Endothelial cell (in vitro differentiated cells): ENCODE measurements around the gene CCDC92B. TPM values are rescaled to one million over a fixed set of nuclear protein-coding genes. Genes with fewer than 3 reads are reported as not detected.

Source experiments
- DNase-seq: peaks from one replicate; pipeline ENCODE4 v3.0.0; 2021; ENCODE audit warnings: low spot score
- H3K27ac Mint-ChIP-seq: one replicate; pipeline ENCODE4 v1.8.0; 2021; ENCODE audit warnings: mixed read lengths, inconsistent platforms; ENCODE audit not compliant: unreplicated experiment
- H3K27me3 Mint-ChIP-seq: one replicate; pipeline ENCODE4 v1.8.0; 2021; ENCODE audit warnings: mild to moderate bottlenecking, moderate library complexity, mixed read lengths, inconsistent platforms; ENCODE audit not compliant: unreplicated experiment
- H3K36me3 Mint-ChIP-seq: one replicate; pipeline ENCODE4 v1.8.0; 2021; ENCODE audit warnings: mild to moderate bottlenecking, low read depth, mixed read lengths, inconsistent platforms; ENCODE audit not compliant: unreplicated experiment
- H3K4me1 Mint-ChIP-seq: one replicate; pipeline ENCODE4 v1.8.0; 2021; ENCODE audit warnings: mild to moderate bottlenecking, mixed read lengths, inconsistent platforms; ENCODE audit not compliant: unreplicated experiment
- H3K4me3 Mint-ChIP-seq: one replicate; pipeline ENCODE4 v1.8.0; 2021; ENCODE audit warnings: mild to moderate bottlenecking, mixed read lengths, inconsistent platforms; ENCODE audit not compliant: unreplicated experiment
- H3K9me3 Mint-ChIP-seq: one replicate; pipeline ENCODE4 v1.8.0; 2021; ENCODE audit warnings: mixed read lengths, inconsistent platforms; ENCODE audit not compliant: unreplicated experiment
- total RNA-seq: library from RNA; stranded (reverse); fragmentation: NEBNext Ultra II Directional; extraction: Animal tissue kit (Norgen Biotek cat#: 25700); gene quantifications from one replicate; pipeline ENCODE4 v1.2.1, GENCODE V29; 2021; ENCODE audit not compliant: unreplicated experiment
- TF ChIP-seq, protein P1 (sequence below): fragments of 200-600 bp; sonication (generic); IDR thresholded peaks from one replicate; pipeline ENCODE4 v1.5.0; 2021; ENCODE audit warnings: antibody characterized with exemption; ENCODE audit not compliant: unreplicated experiment

CCDC92B gene
- total RNA-seq, 1 donor from 2014 or later: 1.9 TPM

DNA sequence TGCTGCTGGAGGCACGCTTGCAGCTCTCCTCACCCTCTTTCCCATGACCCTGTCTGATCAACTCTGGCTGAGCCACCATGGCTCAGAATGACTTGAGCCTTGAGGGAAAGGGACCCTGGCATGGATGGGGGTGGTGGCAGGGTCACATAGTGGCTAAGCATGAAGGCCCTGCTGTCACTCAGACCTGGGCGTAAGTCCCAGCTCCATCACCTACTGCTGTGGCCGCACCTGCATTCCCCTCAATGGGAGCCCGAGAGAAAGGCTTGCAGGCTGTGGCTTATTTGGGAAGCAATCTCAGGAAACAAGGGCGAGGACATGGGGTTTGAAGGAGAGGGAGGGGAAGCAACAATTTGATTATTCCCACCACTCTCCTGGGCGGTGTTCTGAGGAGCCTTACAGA lies 29.0 kb upstream of the CCDC92B start:
- H3K9me3 Mint-ChIP-seq: no peaks in the 10 kb centered on the region
- peaks cover 29% of the 10 kb centered on the region for H3K4me1 Mint-ChIP-seq
- no peak for DNase-seq
- H3K27ac Mint-ChIP-seq: no peak overlapping the region
- no peak overlapping the region for H3K4me3 Mint-ChIP-seq
- H3K36me3 Mint-ChIP-seq: peaks cover 3% of the 10 kb centered on the region
- TF ChIP-seq, protein P1, sequence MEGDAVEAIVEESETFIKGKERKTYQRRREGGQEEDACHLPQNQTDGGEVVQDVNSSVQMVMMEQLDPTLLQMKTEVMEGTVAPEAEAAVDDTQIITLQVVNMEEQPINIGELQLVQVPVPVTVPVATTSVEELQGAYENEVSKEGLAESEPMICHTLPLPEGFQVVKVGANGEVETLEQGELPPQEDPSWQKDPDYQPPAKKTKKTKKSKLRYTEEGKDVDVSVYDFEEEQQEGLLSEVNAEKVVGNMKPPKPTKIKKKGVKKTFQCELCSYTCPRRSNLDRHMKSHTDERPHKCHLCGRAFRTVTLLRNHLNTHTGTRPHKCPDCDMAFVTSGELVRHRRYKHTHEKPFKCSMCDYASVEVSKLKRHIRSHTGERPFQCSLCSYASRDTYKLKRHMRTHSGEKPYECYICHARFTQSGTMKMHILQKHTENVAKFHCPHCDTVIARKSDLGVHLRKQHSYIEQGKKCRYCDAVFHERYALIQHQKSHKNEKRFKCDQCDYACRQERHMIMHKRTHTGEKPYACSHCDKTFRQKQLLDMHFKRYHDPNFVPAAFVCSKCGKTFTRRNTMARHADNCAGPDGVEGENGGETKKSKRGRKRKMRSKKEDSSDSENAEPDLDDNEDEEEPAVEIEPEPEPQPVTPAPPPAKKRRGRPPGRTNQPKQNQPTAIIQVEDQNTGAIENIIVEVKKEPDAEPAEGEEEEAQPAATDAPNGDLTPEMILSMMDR: no peak
- H3K27me3 Mint-ChIP-seq: peaks cover 8% of the 10 kb centered on the region

DNA sequence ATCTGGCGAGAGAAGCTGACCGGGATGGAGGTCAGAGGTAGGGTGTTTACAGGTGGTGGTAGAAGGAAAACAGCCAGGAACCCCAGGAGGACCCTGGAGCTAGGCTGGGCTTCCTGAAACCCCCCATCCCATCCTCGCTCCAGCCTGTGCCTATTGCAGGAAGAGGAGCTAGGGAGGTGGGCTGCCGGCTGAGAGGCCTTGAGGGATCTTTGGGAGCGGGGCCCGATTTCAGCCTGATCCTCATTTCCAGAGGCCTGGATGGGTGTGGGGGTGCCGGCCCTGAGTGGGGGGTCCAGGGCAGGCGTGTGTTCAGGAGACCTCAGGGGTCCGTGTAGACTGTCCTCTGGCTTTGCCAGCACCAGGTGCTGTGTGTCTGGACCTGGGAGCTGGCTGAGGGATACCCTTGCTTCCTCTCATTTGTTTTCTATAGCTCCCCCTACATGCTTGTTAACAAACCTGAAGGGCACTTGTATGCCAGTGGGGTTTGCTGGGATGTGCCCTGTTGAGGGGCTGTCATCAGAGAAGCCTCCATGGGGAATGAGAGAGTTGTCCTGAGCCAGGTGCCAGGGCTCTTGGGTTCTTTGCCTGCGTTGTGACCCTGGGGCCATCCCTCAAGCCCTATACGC lies 27.9 kb upstream of the CCDC92B start:
- no peaks in the 10 kb centered on the region for H3K9me3 Mint-ChIP-seq
- peaks cover 21% of the 10 kb centered on the region for H3K4me1 Mint-ChIP-seq
- H3K36me3 Mint-ChIP-seq: peaks cover 3% of the 10 kb centered on the region
- peaks cover 8% of the 10 kb centered on the region for H3K27me3 Mint-ChIP-seq
- TF ChIP-seq, protein P1: no peak
- peak overlapping the region; percentile 87 for H3K4me3 Mint-ChIP-seq
- DNase-seq: no peak
- H3K27ac Mint-ChIP-seq: no peak overlapping the region

DNA sequence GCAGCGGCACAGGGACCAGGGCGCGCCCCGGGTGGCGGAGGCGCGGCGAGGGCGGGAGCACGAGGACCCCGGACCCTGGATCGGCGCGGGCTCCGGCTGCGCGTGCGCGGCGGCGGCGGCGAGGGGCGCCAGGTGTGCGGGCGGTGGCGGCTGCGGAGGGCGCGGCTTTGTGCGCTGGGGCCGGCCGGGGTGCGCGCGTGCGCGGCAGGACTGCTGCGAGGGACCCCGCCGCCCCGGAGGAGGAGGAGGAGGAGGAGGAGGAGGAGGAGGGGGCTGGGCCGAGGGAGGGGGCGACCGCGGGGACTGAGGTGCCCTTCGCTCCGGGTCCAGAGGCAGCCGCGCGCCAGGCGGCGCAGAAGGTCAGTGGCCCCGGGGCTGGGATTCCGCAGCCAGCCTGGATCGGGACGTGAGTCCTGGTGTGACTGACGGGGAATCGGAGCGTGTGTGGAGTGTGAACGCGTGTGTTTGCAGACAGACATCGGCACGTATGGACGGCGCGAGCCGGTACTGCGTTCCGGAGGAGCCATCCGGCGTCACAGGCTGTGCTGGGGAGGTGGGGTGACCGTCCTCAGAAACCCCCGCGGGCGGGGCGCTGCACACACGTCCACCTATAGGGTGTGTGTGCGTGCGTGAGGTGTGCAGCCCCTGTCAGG lies 27.3 kb upstream of the CCDC92B start:
- H3K4me3 Mint-ChIP-seq: peak overlapping the region; percentile 87
- no peak overlapping the region for H3K27ac Mint-ChIP-seq
- TF ChIP-seq, protein P1: no peak
- DNase-seq: peak; percentile 41
- H3K27me3 Mint-ChIP-seq: peaks cover 8% of the 10 kb centered on the region
- no peaks in the 10 kb centered on the region for H3K9me3 Mint-ChIP-seq
- H3K36me3 Mint-ChIP-seq: peaks cover 3% of the 10 kb centered on the region
- H3K4me1 Mint-ChIP-seq: peaks cover 14% of the 10 kb centered on the region

DNA sequence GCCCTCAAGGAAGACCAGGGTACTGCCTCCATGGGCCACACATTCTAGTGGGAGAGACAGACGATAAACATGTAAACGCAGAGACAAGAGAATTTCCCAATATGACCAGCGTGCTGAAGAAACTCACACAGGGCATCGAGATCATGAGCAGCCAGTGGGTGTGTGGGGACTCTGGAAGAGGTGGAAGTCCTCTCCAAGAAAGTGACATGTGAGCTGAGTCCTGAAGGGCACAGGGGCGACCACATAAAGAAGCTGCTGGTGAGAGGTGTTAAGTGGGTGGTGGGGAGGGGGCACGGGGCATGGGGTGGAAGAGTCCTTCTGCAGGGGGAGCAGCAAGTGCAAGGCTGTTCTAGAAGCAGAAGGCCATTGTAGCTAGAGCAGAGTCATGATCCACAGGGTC lies 25.8 kb upstream of the CCDC92B start:
- H3K27me3 Mint-ChIP-seq: peaks cover 8% of the 10 kb centered on the region
- no peaks in the 10 kb centered on the region for H3K9me3 Mint-ChIP-seq
- H3K27ac Mint-ChIP-seq: no peak overlapping the region
- no peak for DNase-seq
- peaks cover 7% of the 10 kb centered on the region for H3K4me1 Mint-ChIP-seq
- TF ChIP-seq, protein P1: no peak
- H3K36me3 Mint-ChIP-seq: peaks cover 3% of the 10 kb centered on the region
- peak overlapping the region; percentile 85 for H3K4me3 Mint-ChIP-seq

DNA sequence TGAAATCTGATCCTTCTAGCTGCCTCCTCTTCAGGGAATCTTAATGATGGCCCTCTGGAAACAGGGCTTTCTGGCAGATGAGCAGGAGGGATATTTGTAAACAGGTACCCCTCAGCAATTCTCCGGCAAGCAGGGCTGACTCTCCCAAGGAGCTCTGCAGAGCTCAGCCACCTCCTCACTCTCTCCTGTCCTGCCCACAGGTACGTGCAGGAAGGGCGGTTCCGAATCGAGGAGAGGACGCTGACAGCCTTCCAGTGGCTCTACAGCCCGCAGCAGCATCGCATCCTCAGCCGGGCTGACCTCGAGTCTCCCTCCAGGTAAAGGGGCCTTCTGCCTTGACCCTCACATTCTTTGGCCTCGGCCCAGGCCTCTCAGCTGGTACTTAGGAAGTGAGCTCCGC lies 20.7 kb upstream of the CCDC92B start:
- Mint-ChIP-seq H3K27me3 (no peaks in the 10 kb centered on the region), H3K36me3 (no peaks in the 10 kb centered on the region), H3K9me3 (no peaks in the 10 kb centered on the region), H3K27ac (no peak overlapping the region), H3K4me1 (no peaks in the 10 kb centered on the region), H3K4me3 (no peak overlapping the region)
- TF ChIP-seq, protein P1: no peak
- no peak for DNase-seq
